GM12878 (cell line): ENCODE measurements around the gene GFPT1. TPM values are rescaled to one million over a fixed set of nuclear protein-coding genes. Genes with fewer than 3 reads are reported as not detected.

Experiments used
- ATAC-seq: fragments of 200-7000 bp; cut with Tn5 transposase; 3 replicates; pipeline ENCODE4 v1.9.1; 2020; ENCODE audit warnings: mild to moderate bottlenecking, moderate library complexity
- BruUV-seq: library from RNA; stranded (reverse); fragments of 400-500 nt; replicated peaks from 2 replicates; lab custom pipeline; 2021; lab: Mats Ljungman, UMichigan
- CTCF ChIA-PET: fragments of 300-600 bp; sonication (Branson Sonifier 250); formaldehyde crosslinking; extraction: SDS; loops from one replicate; lab custom pipeline; 2021; ENCODE audit warnings: inconsistent platforms; lab: Yijun Ruan, JAX
- POLR2A ChIA-PET: fragments of 350-600 bp; formaldehyde crosslinking; extraction: SDS; loops from one replicate; lab custom pipeline; 2021; ENCODE audit warnings: inconsistent platforms; lab: Charles Lee
- RAD21 ChIA-PET: fragments of 300-600 bp; sonication (Branson Sonifier 250); formaldehyde crosslinking; loops from one replicate; lab custom pipeline; 2023; ENCODE audit warnings: antibody characterized with exemption; ENCODE audit not compliant: unreplicated experiment; lab: Charles Lee
- SMC1A ChIA-PET: fragments of 300-600 bp; sonication (Branson Sonifier 250); formaldehyde crosslinking; loops from one replicate; lab custom pipeline; 2023; ENCODE audit not compliant: unreplicated experiment, uncharacterized antibody; lab: Charles Lee
- DNase-seq: peaks from one replicate; pipeline ENCODE4 v3.0.0-alpha.2; 2011; ENCODE audit warnings: low read depth, low spot score
- FAIRE-seq: peaks from 3 replicates; lab custom pipeline; 2011; peaks lifted over from hg19 to GRCh38; lab: Jason Lieb, UNC
- H2AFZ ChIP-seq: 2 replicates; pipeline ENCODE4 v1.6.0; 2011; ENCODE audit warnings: low read depth, low read length, control low read depth; ENCODE audit not compliant: control insufficient read depth
- H3K27ac ChIP-seq: 2 replicates; pipeline ENCODE4 v1.5.1; 2011; ENCODE audit warnings: control low read depth; ENCODE audit not compliant: control insufficient read depth, insufficient read depth
- H3K27me3 ChIP-seq, 2 experiments: replicated peaks in 1 of 2; 2 replicates each; pipeline versions ENCODE4 v1.6.0 to v1.6.1; 2011; ENCODE audit warnings: low read length in 1 of 2; ENCODE audit not compliant: control insufficient read depth in 2 of 2, insufficient read depth in 2 of 2
- H3K36me3 ChIP-seq, 2 experiments: 2 replicates each; pipeline ENCODE4 v1.5.1; 2011; ENCODE audit warnings: low read length in 1 of 2; ENCODE audit not compliant: control insufficient read depth in 2 of 2, insufficient read depth in 2 of 2
- H3K4me1 ChIP-seq: 2 replicates; pipeline ENCODE4 v1.6.1; 2011; ENCODE audit warnings: mild to moderate bottlenecking, low read length, moderate library complexity, mixed read lengths; ENCODE audit not compliant: control insufficient read depth, insufficient read depth
- H3K4me2 ChIP-seq: 2 replicates; pipeline ENCODE4 v1.6.0; 2011; ENCODE audit warnings: control low read depth; ENCODE audit not compliant: control insufficient read depth, insufficient read depth
- H3K4me3 ChIP-seq: fragments of 200-600 bp; sonication (generic); 2 replicates; pipeline ENCODE4 v1.5.1; 2016
- H3K79me2 ChIP-seq: 2 replicates; pipeline ENCODE4 v1.6.0; 2011; ENCODE audit warnings: low read length; ENCODE audit not compliant: control insufficient read depth, insufficient read depth
- H3K9ac ChIP-seq: 2 replicates; pipeline ENCODE4 v1.8.0; 2011; ENCODE audit warnings: low read length, control low read depth, mixed read lengths; ENCODE audit not compliant: control insufficient read depth, insufficient read depth
- H3K9me3 ChIP-seq: replicated peaks from 3 replicates; pipeline ENCODE4 v1.5.1; 2011; ENCODE audit warnings: mild to moderate bottlenecking, low read length; ENCODE audit not compliant: control insufficient read depth, insufficient read depth
- H4K20me1 ChIP-seq: 2 replicates; pipeline ENCODE4 v1.6.0; 2011; ENCODE audit not compliant: control insufficient read depth, insufficient read depth
- MAX ChIP-seq: IDR thresholded peaks from 2 replicates; pipeline ENCODE4 v1.6.1; 2012; ENCODE audit warnings: low read depth, low read length, improper control_type of control experiment
- NFYB ChIP-seq: IDR thresholded peaks from 2 replicates; pipeline ENCODE4 v1.6.1; 2011; ENCODE audit warnings: low read depth, mild to moderate bottlenecking, low read length, improper control_type of control experiment, moderate library complexity; ENCODE audit not compliant: insufficient read depth
- TBL1XR1 ChIP-seq: IDR thresholded peaks from 2 replicates; pipeline ENCODE4 v1.6.1; 2012; ENCODE audit warnings: low read depth, low read length, improper control_type of control experiment
- WGBS: methylation state at CpG from one replicate; pipeline ENCODE4 v1.1.6; 2016; ENCODE audit warnings: low lambda C conversion rate; ENCODE audit not compliant: insufficient replicate concordance, insufficient coverage; ENCODE audit errors: missing lambda C conversion rate; 5-methylcytosine and 5-hydroxymethylcytosine counted together
- in situ Hi-C: fragments of 300-500 bp; cut with MboI; formaldehyde crosslinking; loops from 9 replicates; pipeline ENCODE4 v1.14.3; 2018; ENCODE audit warnings: mixed read lengths
- intact Hi-C: fragments of 100-400 bp; cut with micrococcal nuclease; formaldehyde crosslinking; loops from one replicate; pipeline ENCODE4 v1.14.2; 2022; ENCODE audit not compliant: unreplicated experiment
- polyA plus RNA-seq, 11 experiments: library from polyadenylated mRNA; depleted of rRNA in 4 of 11; unstranded in 6 of 11; stranded (reverse) in 5 of 11; fragments of >200 nt; fragmentation: Nextera tagmentation in 4 of 11; fragmentation: Illumina TruSeq in 1 of 11; extraction: Ambion mirVana in 4 of 11; extraction: Trizol in 1 of 11; gene quantifications; 1 replicate in 1 of 11; 2 replicates in 10 of 11; pipeline versions ENCODE4 v1.2.1 to v1.2.3, GENCODE V29; 2011 to 2016; ENCODE audit warnings: inconsistent platforms in 2 of 11, missing spikeins in 2 of 11, low read depth in 1 of 11
- total RNA-seq, 4 experiments: library from RNA; depleted of rRNA in 3 of 4; stranded (reverse); fragments of >200 nt in 3 of 4; fragmentation: Illumina TruSeq in 1 of 4; extraction: Trizol in 1 of 4; gene quantifications; 2 replicates each; pipeline versions ENCODE4 v1.2.1 to v1.2.3, GENCODE V29; 2013 to 2021
- TF ChIP-seq, protein P1 (sequence below): fragments of 450-650 bp; formaldehyde crosslinking; IDR thresholded peaks from 2 replicates; pipeline ENCODE4 v1.4.0; 2020; ENCODE audit warnings: mild to moderate bottlenecking, moderate library complexity

The GFPT1 gene
- total and polyA plus RNA-seq, 10 of the 15 experiments (the other 5 are each of a cell fraction or from before 2014, with no cell fraction given) = 10.1 to 95.2 (median 24.5) TPM

GRCh38 chr2:69298862-69299261 lies 88.2 kb downstream of the GFPT1 start:
- DNase-seq (no peak), FAIRE-seq (no peak), ATAC-seq (no peak)
- H3K9ac ChIP-seq = no peak overlapping the region
- no peaks in the 10 kb centered on the region; a peak in 1 of 4 replicates for H3K27me3 ChIP-seq
- SMC1A ChIA-PET = no interaction called here
- no peak overlapping the region for H3K27ac ChIP-seq
- POLR2A ChIA-PET = no interaction called here
- no peaks in the 10 kb centered on the region for H3K79me2 ChIP-seq
- H3K9me3 ChIP-seq = no peaks in the 10 kb centered on the region; the same call in 2 of the 3 replicates
- WGBS = 36% methylated on average over 4 of the region's 4 CpGs
- intact Hi-C loops = no loop called here
- H2AFZ ChIP-seq = no peak overlapping the region
- H4K20me1 ChIP-seq = no peaks in the 10 kb centered on the region
- H3K4me1 ChIP-seq = no peaks in the 10 kb centered on the region
- CTCF ChIA-PET = no interaction called here
- H3K36me3 ChIP-seq = no peaks in the 10 kb centered on the region
- H3K4me3 ChIP-seq = no peak overlapping the region
- H3K4me2 ChIP-seq = no peak overlapping the region
- in situ Hi-C loops = loop anchor here (5.0 kb wide), 1 partner anchor 262 kb away; no protein-coding TSS in a partner anchor
- TF ChIP-seq, protein P1, sequence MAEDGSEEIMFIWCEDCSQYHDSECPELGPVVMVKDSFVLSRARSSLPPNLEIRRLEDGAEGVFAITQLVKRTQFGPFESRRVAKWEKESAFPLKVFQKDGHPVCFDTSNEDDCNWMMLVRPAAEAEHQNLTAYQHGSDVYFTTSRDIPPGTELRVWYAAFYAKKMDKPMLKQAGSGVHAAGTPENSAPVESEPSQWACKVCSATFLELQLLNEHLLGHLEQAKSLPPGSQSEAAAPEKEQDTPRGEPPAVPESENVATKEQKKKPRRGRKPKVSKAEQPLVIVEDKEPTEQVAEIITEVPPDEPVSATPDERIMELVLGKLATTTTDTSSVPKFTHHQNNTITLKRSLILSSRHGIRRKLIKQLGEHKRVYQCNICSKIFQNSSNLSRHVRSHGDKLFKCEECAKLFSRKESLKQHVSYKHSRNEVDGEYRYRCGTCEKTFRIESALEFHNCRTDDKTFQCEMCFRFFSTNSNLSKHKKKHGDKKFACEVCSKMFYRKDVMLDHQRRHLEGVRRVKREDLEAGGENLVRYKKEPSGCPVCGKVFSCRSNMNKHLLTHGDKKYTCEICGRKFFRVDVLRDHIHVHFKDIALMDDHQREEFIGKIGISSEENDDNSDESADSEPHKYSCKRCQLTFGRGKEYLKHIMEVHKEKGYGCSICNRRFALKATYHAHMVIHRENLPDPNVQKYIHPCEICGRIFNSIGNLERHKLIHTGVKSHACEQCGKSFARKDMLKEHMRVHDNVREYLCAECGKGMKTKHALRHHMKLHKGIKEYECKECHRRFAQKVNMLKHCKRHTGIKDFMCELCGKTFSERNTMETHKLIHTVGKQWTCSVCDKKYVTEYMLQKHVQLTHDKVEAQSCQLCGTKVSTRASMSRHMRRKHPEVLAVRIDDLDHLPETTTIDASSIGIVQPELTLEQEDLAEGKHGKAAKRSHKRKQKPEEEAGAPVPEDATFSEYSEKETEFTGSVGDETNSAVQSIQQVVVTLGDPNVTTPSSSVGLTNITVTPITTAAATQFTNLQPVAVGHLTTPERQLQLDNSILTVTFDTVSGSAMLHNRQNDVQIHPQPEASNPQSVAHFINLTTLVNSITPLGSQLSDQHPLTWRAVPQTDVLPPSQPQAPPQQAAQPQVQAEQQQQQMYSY = no peak
- TF ChIP-seq MAX (no peak), NFYB (no peak), TBL1XR1 (no peak)
- no TSS peak for BruUV-seq
- RAD21 ChIA-PET = no interaction called here
